Hepatocyte (in vitro differentiated cells): ENCODE data around the gene INO80B. TPM values are rescaled to one million over a fixed set of nuclear protein-coding genes. Genes with fewer than 3 reads are reported as not detected.
A peak's percentile ranks its signal among the peaks of the same experiment; 100 is the strongest.

ENCODE experiments used
- DNase-seq: peaks from one replicate; pipeline ENCODE4 v3.0.0-alpha.2; 2016; ENCODE audit warnings: low spot score
- H2AFZ ChIP-seq: fragments of 200-600 bp; sonication (generic); 2 replicates; pipeline ENCODE4 v1.6.0; 2016; ENCODE audit warnings: antibody characterized with exemption, mild to moderate bottlenecking
- H3K27ac ChIP-seq: fragments of 200-600 bp; sonication (generic); 2 replicates; pipeline ENCODE4 v1.5.1; 2016; ENCODE audit warnings: mild to moderate bottlenecking
- H3K27me3 ChIP-seq: fragments of 200-600 bp; sonication (generic); 2 replicates; pipeline ENCODE4 v1.6.1; 2016
- H3K36me3 ChIP-seq: fragments of 200-600 bp; sonication (generic); replicated peaks from 2 replicates; pipeline ENCODE4 v1.5.1; 2016; ENCODE audit warnings: low read depth; ENCODE audit not compliant: insufficient read depth
- H3K4me1 ChIP-seq: fragments of 200-600 bp; sonication (generic); 2 replicates; pipeline ENCODE4 v1.5.1; 2016; ENCODE audit warnings: mild to moderate bottlenecking, moderate library complexity; ENCODE audit not compliant: insufficient read depth
- H3K4me2 ChIP-seq: fragments of 200-600 bp; sonication (generic); 2 replicates; pipeline ENCODE4 v1.6.0; 2016
- H3K4me3 ChIP-seq: fragments of 200-600 bp; sonication (generic); 2 replicates; pipeline ENCODE4 v1.5.1; 2016; ENCODE audit warnings: mild to moderate bottlenecking
- H3K79me2 ChIP-seq: fragments of 200-600 bp; sonication (generic); 2 replicates; pipeline ENCODE4 v1.6.0; 2017; ENCODE audit warnings: mild to moderate bottlenecking
- H3K9me2 ChIP-seq: fragments of 200-600 bp; sonication (generic); replicated peaks from 2 replicates; pipeline ENCODE4 v1.6.0; 2017; ENCODE audit warnings: mild to moderate bottlenecking; ENCODE audit not compliant: insufficient read depth
- H3K9me3 ChIP-seq: fragments of 200-600 bp; sonication (generic); 2 replicates; pipeline ENCODE4 v1.5.1; 2016; ENCODE audit warnings: low read depth, mild to moderate bottlenecking
- H4K20me1 ChIP-seq: fragments of 200-600 bp; sonication (generic); 2 replicates; pipeline ENCODE4 v1.6.0; 2016; ENCODE audit warnings: mild to moderate bottlenecking; ENCODE audit not compliant: insufficient read depth, poor library complexity, severe bottlenecking
- CTCF ChIP-seq: fragments of 200-600 bp; sonication (generic); IDR thresholded peaks from 2 replicates; pipeline ENCODE4 v1.5.1; 2016; ENCODE audit warnings: antibody characterized with exemption, mild to moderate bottlenecking; ENCODE audit not compliant: poor library complexity
- EZH2 ChIP-seq: fragments of 200-600 bp; sonication (generic); IDR thresholded peaks from 2 replicates; pipeline ENCODE4 v1.6.1; 2016; ENCODE audit warnings: antibody characterized with exemption, mild to moderate bottlenecking, borderline replicate concordance
- EZH2phosphoT487 ChIP-seq: fragments of 200-600 bp; sonication (generic); IDR thresholded peaks from one replicate; pipeline ENCODE4 v1.6.1; 2018; ENCODE audit warnings: antibody characterized with exemption, mild to moderate bottlenecking, low read depth, moderate library complexity; ENCODE audit not compliant: unreplicated experiment, severe bottlenecking
- WGBS: methylation state at CpG from one replicate; pipeline ENCODE4 v1.1.6; 2016; ENCODE audit warnings: low lambda C conversion rate; ENCODE audit errors: missing lambda C conversion rate; 5-methylcytosine and 5-hydroxymethylcytosine counted together
- polyA plus RNA-seq: library from polyadenylated mRNA; unstranded; fragments of >200 nt; fragmentation: Nextera tagmentation; extraction: Ambion mirVana; gene quantifications from 2 replicates; pipeline ENCODE4 v1.2.1, GENCODE V29; 2016
- total RNA-seq: library from RNA; depleted of rRNA; stranded (reverse); fragments of >200 nt; gene quantifications from 2 replicates; pipeline ENCODE4 v1.2.3, GENCODE V29; 2014

INO80B gene
- total and polyA plus RNA-seq, 2 experiments from 2014 or later, result 16.0 to 18.9 TPM

GRCh38 chr2:74439373-74439772 lies 15.5 kb upstream of the INO80B start:
- Histone ChIP-seq H3K27me3 (no peaks in the 10 kb centered on the region), H3K36me3 (no peaks in the 10 kb centered on the region), H3K79me2 (peaks cover 59% of the 10 kb centered on the region), H2AFZ (no peak overlapping the region), H3K4me1 (peaks cover 20% of the 10 kb centered on the region), H3K4me3 (peak overlapping the region; percentile 24), H4K20me1 (peaks cover 38% of the 10 kb centered on the region), H3K9me2 (no peaks in the 10 kb centered on the region), H3K27ac (peak overlapping the region; percentile 98), H3K4me2 (peak overlapping the region; percentile 86), H3K9me3 (no peaks in the 10 kb centered on the region)
- no peak for DNase-seq
- TF ChIP-seq EZH2phosphoT487, result no peak
- TF ChIP-seq CTCF, result no peak
- TF ChIP-seq EZH2, result no peak
- 56% methylated on average over 3 of the region's 3 CpGs for WGBS

- WGBS, result 10% methylated on average over 14 of the region's 14 CpGs
- Histone ChIP-seq H3K4me2 (peak overlapping the region; percentile 86), H2AFZ (peak overlapping the region; percentile 8), H3K36me3 (no peaks in the 10 kb centered on the region), H3K4me1 (peaks cover 20% of the 10 kb centered on the region), H3K27ac (peak overlapping the region; percentile 98), H3K9me3 (no peaks in the 10 kb centered on the region), H4K20me1 (peaks cover 33% of the 10 kb centered on the region), H3K79me2 (peaks cover 54% of the 10 kb centered on the region), H3K4me3 (peak overlapping the region; percentile 24), H3K9me2 (no peaks in the 10 kb centered on the region), H3K27me3 (no peaks in the 10 kb centered on the region)
- no peak for TF ChIP-seq EZH2
- no peak for TF ChIP-seq CTCF
- no peak for TF ChIP-seq EZH2phosphoT487
- DNase-seq, result peak; percentile 75
Measured at GRCh38 chr2:74439803-74440377, 15.0 kb upstream of the INO80B start.

GRCh38 chr2:74440378-74441169 lies 14.3 kb upstream of the INO80B start:
- H3K36me3 ChIP-seq, result no peaks in the 10 kb centered on the region
- H2AFZ ChIP-seq, result peak overlapping the region; percentile 50
- H3K9me3 ChIP-seq, result no peaks in the 10 kb centered on the region
- peak overlapping the region; percentile 98 for H3K27ac ChIP-seq
- peaks cover 47% of the 10 kb centered on the region for H3K79me2 ChIP-seq
- DNase-seq, result peak; percentile 97
- H4K20me1 ChIP-seq, result peaks cover 32% of the 10 kb centered on the region
- H3K9me2 ChIP-seq, result no peaks in the 10 kb centered on the region
- peaks cover 20% of the 10 kb centered on the region for H3K4me1 ChIP-seq
- peak overlapping the region; percentile 86 for H3K4me2 ChIP-seq
- peak overlapping the region; percentile 24 for H3K4me3 ChIP-seq
- WGBS, result 6% methylated on average over 35 of the region's 45 CpGs
- TF ChIP-seq CTCF (no peak), EZH2phosphoT487 (no peak), EZH2 (no peak)
- no peaks in the 10 kb centered on the region for H3K27me3 ChIP-seq
